Prostate gland (tissue), 2 donors: ENCODE data around the gene TTC23. TPM values are rescaled to one million over a fixed set of nuclear protein-coding genes. Genes with fewer than 3 reads are reported as not detected.
A peak's percentile ranks its signal among the peaks of the same experiment; 100 is the strongest.

Source experiments
- DNase-seq: peaks from one replicate; pipeline ENCODE4 v3.0.0-alpha.2; 2019; ENCODE audit warnings: low spot score
- H3K27ac ChIP-seq, 2 donors: fragments of 200-600 bp; sonication (generic); 2 replicates each; pipeline ENCODE4 v1.5.1; 2017 to 2019
- H3K27me3 ChIP-seq: fragments of 200-600 bp; sonication (generic); replicated peaks from 2 replicates; pipeline ENCODE4 v1.5.1; 2019; ENCODE audit not compliant: insufficient read depth
- H3K36me3 ChIP-seq, 2 donors: fragments of 200-600 bp; sonication (generic); 1 replicate in 1 of 2; 2 replicates in 1 of 2; pipeline versions ENCODE4 v1.5.1 to v1.8.1; 2017 to 2019
- H3K4me1 ChIP-seq: fragments of 200-600 bp; sonication (generic); replicated peaks from 2 replicates; pipeline ENCODE4 v1.5.1; 2019
- H3K4me3 ChIP-seq, 2 donors: fragments of 200-600 bp; sonication (generic); 2 replicates each; pipeline ENCODE4 v1.5.1; 2017 to 2019
- H3K9me3 ChIP-seq: fragments of 200-600 bp; sonication (generic); 2 replicates; pipeline ENCODE4 v1.5.1; 2017
- CTCF ChIP-seq, 4 experiments: fragments of 200-600 bp in 2 of 4; fragments of 450-650 bp in 2 of 4; sonication (generic) in 2 of 4; IDR thresholded peaks; 1 replicate in 3 of 4; 2 replicates in 1 of 4; pipeline ENCODE4 v1.5.1; 2016 to 2019; ENCODE audit warnings: antibody characterized with exemption in 4 of 4, mild to moderate bottlenecking in 2 of 4, moderate library complexity in 2 of 4
- POLR2A ChIP-seq: fragments of 450-650 bp; IDR thresholded peaks from one replicate; pipeline ENCODE4 v1.6.1; 2016; ENCODE audit warnings: antibody characterized with exemption, mild to moderate bottlenecking
- POLR2AphosphoS5 ChIP-seq: sonication (generic); formaldehyde crosslinking; IDR thresholded peaks from one replicate; pipeline ENCODE4 v1.6.1; 2017; ENCODE audit warnings: antibody characterized with exemption
- WGBS: methylation state at CpG from one replicate; pipeline ENCODE4 v1.1.5; 2018; 5-methylcytosine and 5-hydroxymethylcytosine counted together
- intact Hi-C: fragments of 100-400 bp; cut with DNase I; formaldehyde crosslinking; loops from one replicate; pipeline ENCODE4 v1.14.2; 2022
- total RNA-seq, 2 donors: library from RNA; depleted of rRNA; stranded (reverse); fragments of >200 nt; gene quantifications; one replicate each; pipeline ENCODE4 v1.1.0, GENCODE V29; 2016

TTC23 gene
- total RNA-seq, 2 donors from 2014 or later: 18.1 to 39.5 TPM

- 63% methylated on average over 2 of the region's 2 CpGs for WGBS
Observed at GRCh38 chr15:99154271-99154670, 95.1 kb downstream of the TTC23 start.

GRCh38 chr15:99153026-99153535 lies 96.3 kb downstream of the TTC23 start:
- H3K4me3 ChIP-seq: no peak overlapping the region
- no peak for DNase-seq
- TF ChIP-seq CTCF (IDR thresholded peaks at IDR 0.05) (no peak), POLR2AphosphoS5 (no peak), POLR2A (no peak)
- intact Hi-C loops: no loop called here
- H3K36me3 ChIP-seq: no peaks in the 10 kb centered on the region
- H3K27me3 ChIP-seq: no peaks in the 10 kb centered on the region
- WGBS: 85% methylated on average over 6 of the region's 6 CpGs
- H3K9me3 ChIP-seq: no peaks in the 10 kb centered on the region
- no peaks in the 10 kb centered on the region for H3K4me1 ChIP-seq
- H3K27ac ChIP-seq: no peak overlapping the region

More at GRCh38 chr15:99154271-99154670, 95.1 kb downstream of the TTC23 start:
- intact Hi-C loops: no loop called here
- Histone ChIP-seq H3K9me3 (no peaks in the 10 kb centered on the region), H3K27ac (no peak overlapping the region), H3K36me3 (no peaks in the 10 kb centered on the region), H3K27me3 (no peaks in the 10 kb centered on the region), H3K4me1 (no peaks in the 10 kb centered on the region), H3K4me3 (no peak overlapping the region)
- TF ChIP-seq CTCF (IDR thresholded peaks at IDR 0.05) (no peak), POLR2AphosphoS5 (no peak), POLR2A (no peak)
- no peak for DNase-seq

GRCh38 chr15:99151156-99151555 lies 98.2 kb downstream of the TTC23 start:
- TF ChIP-seq POLR2A (no peak), CTCF (IDR thresholded peaks at IDR 0.05) (no peak), POLR2AphosphoS5 (no peak)
- H3K9me3 ChIP-seq: no peaks in the 10 kb centered on the region
- H3K4me1 ChIP-seq: no peaks in the 10 kb centered on the region
- WGBS: 76% methylated on average over 2 of the region's 2 CpGs
- no peak overlapping the region for H3K27ac ChIP-seq
- no peaks in the 10 kb centered on the region for H3K36me3 ChIP-seq
- no peaks in the 10 kb centered on the region for H3K27me3 ChIP-seq
- intact Hi-C loops: no loop called here
- no peak for DNase-seq
- H3K4me3 ChIP-seq: no peak overlapping the region

GRCh38 chr15:99149366-99149765 lies 100.0 kb downstream of the TTC23 start:
- 91% methylated on average over 4 of the region's 4 CpGs for WGBS

More at GRCh38 chr15:99149366-99149765, 100.0 kb downstream of the TTC23 start:
- Histone ChIP-seq H3K4me1 (no peaks in the 10 kb centered on the region), H3K27me3 (no peaks in the 10 kb centered on the region), H3K9me3 (no peaks in the 10 kb centered on the region), H3K4me3 (no peak overlapping the region), H3K27ac (peak overlapping the region; percentile 37 to 43), H3K36me3 (no peaks in the 10 kb centered on the region)
- no peak for DNase-seq
- intact Hi-C loops: no loop called here
- no peak for TF ChIP-seq POLR2A
- no peak for TF ChIP-seq POLR2AphosphoS5
- no peak for TF ChIP-seq CTCF (IDR thresholded peaks at IDR 0.05)
